ENCODE data around the gene ATOH8.

DNA sequence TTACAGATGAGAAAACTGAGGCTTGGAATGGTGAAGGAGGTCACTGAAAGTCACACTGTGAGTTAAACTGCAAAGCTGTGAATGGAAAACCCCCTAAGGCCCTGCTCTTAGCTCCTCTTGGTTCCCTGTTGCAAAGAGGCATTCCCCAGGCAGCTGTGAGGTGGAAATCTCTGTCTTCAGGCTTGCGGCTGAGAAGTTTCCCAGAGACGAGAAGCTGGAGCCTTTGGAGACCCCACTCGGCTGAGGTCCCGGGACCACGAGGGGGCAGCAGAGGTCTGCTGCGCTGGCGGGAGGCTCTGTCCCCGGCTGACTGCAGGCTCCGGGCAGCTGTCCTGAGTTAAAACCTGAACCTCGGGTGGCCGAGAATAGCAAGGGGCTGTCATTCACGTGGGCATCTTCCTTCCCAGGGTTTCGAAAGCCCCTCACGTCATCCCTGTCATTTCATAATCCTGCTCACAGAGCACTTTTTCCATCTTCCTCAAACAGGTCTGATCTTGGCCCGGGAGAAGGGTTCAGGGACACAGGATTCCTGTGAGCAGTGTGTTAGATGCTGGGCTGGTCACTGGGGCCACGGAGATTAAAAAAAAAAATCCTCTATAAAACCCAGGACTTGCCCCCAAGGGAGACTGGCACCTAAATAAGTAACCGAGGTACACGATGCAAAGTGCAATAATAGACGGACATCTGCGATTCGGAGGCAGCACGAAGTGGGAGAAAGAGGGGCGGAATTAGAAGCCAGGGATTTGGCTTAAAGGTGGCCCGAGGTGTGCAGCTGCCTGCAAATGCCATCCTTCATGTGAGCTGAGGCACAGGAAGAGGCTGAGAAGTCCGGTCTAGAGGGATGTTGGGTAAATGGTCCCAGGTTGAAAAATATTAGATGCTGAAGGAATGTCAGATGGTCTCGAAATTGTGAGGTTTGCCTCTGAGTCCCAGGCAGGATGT is 24.6 kb upstream of the ATOH8 start:
- no peak for TF ChIP-seq POLR2A (IDR thresholded peaks at IDR 0.05; ENCODE audit: low read depth)
- TF ChIP-seq, protein P1, sequence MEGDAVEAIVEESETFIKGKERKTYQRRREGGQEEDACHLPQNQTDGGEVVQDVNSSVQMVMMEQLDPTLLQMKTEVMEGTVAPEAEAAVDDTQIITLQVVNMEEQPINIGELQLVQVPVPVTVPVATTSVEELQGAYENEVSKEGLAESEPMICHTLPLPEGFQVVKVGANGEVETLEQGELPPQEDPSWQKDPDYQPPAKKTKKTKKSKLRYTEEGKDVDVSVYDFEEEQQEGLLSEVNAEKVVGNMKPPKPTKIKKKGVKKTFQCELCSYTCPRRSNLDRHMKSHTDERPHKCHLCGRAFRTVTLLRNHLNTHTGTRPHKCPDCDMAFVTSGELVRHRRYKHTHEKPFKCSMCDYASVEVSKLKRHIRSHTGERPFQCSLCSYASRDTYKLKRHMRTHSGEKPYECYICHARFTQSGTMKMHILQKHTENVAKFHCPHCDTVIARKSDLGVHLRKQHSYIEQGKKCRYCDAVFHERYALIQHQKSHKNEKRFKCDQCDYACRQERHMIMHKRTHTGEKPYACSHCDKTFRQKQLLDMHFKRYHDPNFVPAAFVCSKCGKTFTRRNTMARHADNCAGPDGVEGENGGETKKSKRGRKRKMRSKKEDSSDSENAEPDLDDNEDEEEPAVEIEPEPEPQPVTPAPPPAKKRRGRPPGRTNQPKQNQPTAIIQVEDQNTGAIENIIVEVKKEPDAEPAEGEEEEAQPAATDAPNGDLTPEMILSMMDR (IDR thresholded peaks at IDR 0.05) = peak; percentile 94 to 98 (median 98)
- peak; percentile 52 to 68 for TF ChIP-seq POLR2AphosphoS5 (IDR thresholded peaks at IDR 0.05)

Measured in esophagus muscularis mucosa (tissue), 3 donors.